ENCODE results near the gene OLFM1. TPM values are rescaled to one million over a fixed set of nuclear protein-coding genes. Genes with fewer than 3 reads are reported as not detected.
"Not testable (repeated sequence)": the region's sequence is repeated elsewhere in the genome, so short reads cannot be mapped to it uniquely, and the experiment has no call there.

OLFM1 gene
- total RNA-seq, 1 donor: 4.4 TPM

DNA sequence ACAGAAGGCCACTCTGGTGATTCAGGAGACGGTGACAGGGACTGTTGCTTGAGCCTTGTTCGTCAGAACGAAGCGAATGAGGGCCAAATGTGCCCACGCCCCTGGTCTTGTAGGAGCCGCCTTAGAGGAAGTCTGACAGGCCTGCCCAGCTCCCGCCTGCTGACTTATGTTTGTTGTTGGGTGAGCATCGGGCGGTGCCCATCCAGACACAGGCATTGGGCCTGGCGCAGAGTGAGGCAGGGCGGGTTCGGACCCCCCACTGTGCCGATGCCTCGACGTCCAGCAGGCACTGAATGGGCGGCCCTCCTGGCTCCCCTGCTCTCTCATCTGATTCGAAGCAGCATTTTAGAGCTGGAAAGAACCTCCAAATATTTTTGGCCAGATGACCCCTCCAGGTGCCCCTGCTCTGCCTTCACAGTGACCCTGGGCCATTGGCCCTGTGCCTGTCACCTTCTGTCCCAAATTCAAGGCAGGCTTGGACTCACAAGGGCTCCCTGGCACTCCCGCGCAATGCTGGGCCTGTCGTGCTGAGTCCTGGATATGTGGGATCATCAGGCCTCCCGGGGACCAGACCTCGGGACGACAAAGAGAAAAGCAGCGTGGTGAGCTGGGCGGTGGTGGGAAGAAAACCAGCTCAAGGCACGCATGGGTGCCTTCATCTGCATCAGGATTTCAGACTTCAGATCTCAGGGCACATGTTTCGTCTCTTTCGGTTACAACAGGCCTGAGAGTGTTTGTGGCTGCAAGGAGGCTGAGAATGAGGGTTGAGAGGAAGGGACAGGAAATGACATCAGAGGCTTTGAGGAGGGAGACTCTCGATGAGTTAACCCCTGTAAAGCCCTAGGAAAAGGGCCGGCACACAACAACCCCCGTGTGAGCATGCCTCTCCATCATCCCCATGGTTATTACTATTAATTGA, 37.1 kb upstream of the OLFM1 start:
- Histone ChIP-seq H3K4me3 (ENCODE audit: low read length) (no peak overlapping the region), H3K4me1 (ENCODE audit: insufficient read depth, low read length) (peaks cover 4% of the 10 kb centered on the region), H3K9me3 (ENCODE audit: low read depth, low read length) (no peaks in the 10 kb centered on the region), H3K27me3 (ENCODE audit: insufficient read depth, low read length) (peaks cover 6% of the 10 kb centered on the region)

- Histone ChIP-seq H3K4me3 (ENCODE audit: low read length) (no peak overlapping the region), H3K4me1 (ENCODE audit: insufficient read depth, low read length) (peaks cover 4% of the 10 kb centered on the region), H3K27me3 (ENCODE audit: insufficient read depth, low read length) (peaks cover 6% of the 10 kb centered on the region), H3K9me3 (ENCODE audit: low read depth, low read length) (no peaks in the 10 kb centered on the region)
Observed at GRCh38 chr9:135051316-135052038, 36.0 kb upstream of the OLFM1 start.

GRCh38 chr9:135053133-135053532, 34.3 kb upstream of the OLFM1 start:
- peaks cover 6% of the 10 kb centered on the region for H3K27me3 ChIP-seq (ENCODE audit: insufficient read depth, low read length)
- H3K4me1 ChIP-seq (ENCODE audit: insufficient read depth, low read length): peaks cover 4% of the 10 kb centered on the region
- no peak overlapping the region for H3K4me3 ChIP-seq (ENCODE audit: low read length)
- H3K9me3 ChIP-seq (ENCODE audit: low read depth, low read length): no peaks in the 10 kb centered on the region

- Histone ChIP-seq H3K9me3 (ENCODE audit: low read depth, low read length) (no peaks in the 10 kb centered on the region), H3K4me3 (ENCODE audit: low read length) (no peak overlapping the region), H3K4me1 (ENCODE audit: insufficient read depth, low read length) (peaks cover 4% of the 10 kb centered on the region), H3K27me3 (ENCODE audit: insufficient read depth, low read length) (peaks cover 6% of the 10 kb centered on the region)
Observed at GRCh38 chr9:135055181-135055580, 32.3 kb upstream of the OLFM1 start.

DNA sequence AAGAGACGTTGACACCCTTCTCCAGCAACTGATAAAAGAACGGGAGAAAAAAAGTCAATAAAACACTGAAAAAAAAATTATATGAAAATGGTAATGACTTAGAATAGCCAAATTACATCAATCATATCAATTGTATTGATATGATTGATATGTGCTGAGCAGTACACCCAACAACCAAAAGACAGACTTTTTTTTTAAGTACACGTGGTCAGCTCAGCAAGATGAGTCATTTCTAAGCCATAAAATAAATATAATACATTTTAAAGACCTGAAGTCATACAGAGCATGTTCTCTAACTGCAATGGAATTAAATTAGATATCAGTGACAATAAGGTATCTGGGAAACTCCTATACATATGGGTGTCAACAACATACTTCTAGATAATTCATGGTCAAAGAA, 30.9 kb upstream of the OLFM1 start:
- H3K4me3 ChIP-seq (ENCODE audit: low read length): no peak overlapping the region
- peaks cover 4% of the 10 kb centered on the region for H3K4me1 ChIP-seq (ENCODE audit: insufficient read depth, low read length)
- H3K27me3 ChIP-seq (ENCODE audit: insufficient read depth, low read length): peaks cover 6% of the 10 kb centered on the region
- no peaks in the 10 kb centered on the region for H3K9me3 ChIP-seq (ENCODE audit: low read depth, low read length)

DNA sequence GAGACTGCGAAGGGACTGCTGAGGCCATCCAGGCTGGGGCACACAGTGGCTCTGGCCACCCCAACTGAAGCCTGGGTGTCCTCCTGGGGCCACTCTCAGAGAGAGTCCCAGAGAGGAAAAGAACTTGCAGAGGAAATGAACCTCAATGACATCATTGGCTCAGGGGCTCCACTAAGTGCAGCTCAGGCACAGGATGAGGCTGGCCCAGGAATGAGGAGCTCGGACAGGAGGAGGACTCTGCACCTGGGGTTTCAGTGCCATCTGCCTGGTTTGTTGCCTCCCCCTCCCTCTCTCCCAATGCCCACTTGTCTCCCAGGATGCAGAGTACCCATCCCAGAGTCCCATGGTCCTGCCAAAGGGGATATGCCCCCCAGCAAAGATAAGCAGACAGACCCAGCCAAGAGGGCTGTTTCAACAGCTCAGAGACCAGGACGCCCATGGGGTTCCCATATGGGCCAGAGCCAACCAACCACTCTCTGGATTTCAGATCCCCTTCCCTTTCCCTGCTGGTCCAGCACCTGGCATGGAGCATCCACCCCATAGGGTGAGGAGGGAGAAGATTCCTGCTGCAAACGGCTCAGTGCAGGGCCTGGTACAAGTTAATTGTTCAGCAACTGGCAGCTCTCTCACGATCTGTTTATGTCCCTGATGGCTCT, 26.9 kb upstream of the OLFM1 start:
- H3K4me3 ChIP-seq (ENCODE audit: low read length): no peak overlapping the region
- H3K27me3 ChIP-seq (ENCODE audit: insufficient read depth, low read length): no peaks in the 10 kb centered on the region
- no peaks in the 10 kb centered on the region for H3K9me3 ChIP-seq (ENCODE audit: low read depth, low read length)
- no peaks in the 10 kb centered on the region for H3K4me1 ChIP-seq (ENCODE audit: insufficient read depth, low read length)

DNA sequence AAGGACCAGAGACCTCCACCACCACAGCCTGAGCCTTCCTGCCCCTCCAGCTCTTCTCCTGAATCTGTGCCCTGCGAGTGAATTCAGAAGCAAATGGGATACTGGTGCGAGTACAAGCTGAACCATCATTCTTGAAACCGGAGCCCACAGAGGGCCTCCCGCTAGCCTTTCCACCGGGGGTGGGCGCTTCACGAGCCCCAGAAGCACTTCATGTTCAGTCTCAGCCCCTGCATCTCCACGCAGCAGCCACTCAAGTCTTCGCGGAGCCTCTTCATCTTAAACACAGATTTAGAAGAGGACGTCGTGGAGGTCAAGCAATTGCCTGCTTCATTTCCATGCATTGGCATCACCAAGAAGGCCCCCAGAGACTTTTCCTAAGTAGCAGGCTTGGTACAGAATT, 26.0 kb upstream of the OLFM1 start:
- no peaks in the 10 kb centered on the region for H3K27me3 ChIP-seq (ENCODE audit: insufficient read depth, low read length)
- H3K9me3 ChIP-seq (ENCODE audit: low read depth, low read length): no peaks in the 10 kb centered on the region

DNA sequence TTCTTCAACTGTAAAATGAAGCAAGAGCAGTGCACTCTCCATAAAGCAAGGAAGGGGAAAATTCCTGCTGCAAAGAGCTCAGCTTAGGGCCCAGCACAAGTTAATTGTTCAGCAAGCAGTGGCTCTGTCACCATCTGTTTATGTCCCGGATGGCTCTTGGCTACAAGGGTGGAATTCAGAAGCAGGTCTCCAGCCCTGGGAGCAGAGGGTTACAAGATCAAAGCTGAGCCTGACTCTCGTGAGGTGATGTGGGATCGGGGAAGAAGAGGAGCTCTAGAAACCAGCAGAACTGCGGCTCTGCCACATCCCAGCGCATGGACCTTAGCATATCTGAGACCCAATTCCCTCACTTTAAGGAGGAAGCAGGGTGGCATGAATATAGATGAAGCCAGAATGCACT, 25.2 kb upstream of the OLFM1 start:
- H3K27me3 ChIP-seq (ENCODE audit: insufficient read depth, low read length): no peaks in the 10 kb centered on the region
- no peak overlapping the region for H3K4me3 ChIP-seq (ENCODE audit: low read length)
- no peaks in the 10 kb centered on the region for H3K9me3 ChIP-seq (ENCODE audit: low read depth, low read length)

More for the DNA sequence above, 26.0 kb upstream of the OLFM1 start:
- Histone ChIP-seq H3K4me1 (ENCODE audit: insufficient read depth, low read length) (no peaks in the 10 kb centered on the region), H3K4me3 (ENCODE audit: low read length) (no peak overlapping the region)

DNA sequence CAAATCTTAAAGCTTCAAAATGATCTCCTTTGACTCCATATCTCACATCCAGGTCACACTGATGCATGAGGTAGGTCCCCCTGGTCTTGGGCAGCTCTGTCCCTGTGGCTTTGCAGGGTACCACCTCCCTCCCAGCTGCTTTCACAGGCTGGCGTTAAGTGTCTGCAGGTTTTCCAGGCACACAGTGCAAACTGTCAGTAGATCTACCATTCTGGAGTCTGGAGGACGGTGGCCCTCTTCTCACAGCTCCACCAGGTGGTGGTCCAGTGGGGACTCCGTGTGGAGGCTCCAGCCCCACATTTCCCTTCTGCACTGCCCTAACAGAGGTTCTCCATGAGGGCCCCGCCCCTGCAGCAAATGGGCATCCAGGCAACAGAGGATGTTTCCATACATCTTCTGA, 24.0 kb upstream of the OLFM1 start:
- H3K27me3 ChIP-seq (ENCODE audit: insufficient read depth, low read length); H3K4me3 ChIP-seq (ENCODE audit: low read length); H3K9me3 ChIP-seq (ENCODE audit: low read depth, low read length); H3K4me1 ChIP-seq (ENCODE audit: insufficient read depth, low read length): not testable (repeated sequence)

More for the DNA sequence above, 25.2 kb upstream of the OLFM1 start:
- H3K4me1 ChIP-seq (ENCODE audit: insufficient read depth, low read length): no peaks in the 10 kb centered on the region

GRCh38 chr9:135063888-135064287, 23.6 kb upstream of the OLFM1 start:
- H3K4me1 ChIP-seq (ENCODE audit: insufficient read depth, low read length); H3K4me3 ChIP-seq (ENCODE audit: low read length); H3K9me3 ChIP-seq (ENCODE audit: low read depth, low read length); H3K27me3 ChIP-seq (ENCODE audit: insufficient read depth, low read length): not testable (repeated sequence)

GRCh38 chr9:135065151-135065550, 22.3 kb upstream of the OLFM1 start:
- H3K27me3 ChIP-seq (ENCODE audit: insufficient read depth, low read length): no peaks in the 10 kb centered on the region
- H3K4me3 ChIP-seq (ENCODE audit: low read length): no peak overlapping the region
- no peaks in the 10 kb centered on the region for H3K9me3 ChIP-seq (ENCODE audit: low read depth, low read length)
- no peaks in the 10 kb centered on the region for H3K4me1 ChIP-seq (ENCODE audit: insufficient read depth, low read length)

DNA sequence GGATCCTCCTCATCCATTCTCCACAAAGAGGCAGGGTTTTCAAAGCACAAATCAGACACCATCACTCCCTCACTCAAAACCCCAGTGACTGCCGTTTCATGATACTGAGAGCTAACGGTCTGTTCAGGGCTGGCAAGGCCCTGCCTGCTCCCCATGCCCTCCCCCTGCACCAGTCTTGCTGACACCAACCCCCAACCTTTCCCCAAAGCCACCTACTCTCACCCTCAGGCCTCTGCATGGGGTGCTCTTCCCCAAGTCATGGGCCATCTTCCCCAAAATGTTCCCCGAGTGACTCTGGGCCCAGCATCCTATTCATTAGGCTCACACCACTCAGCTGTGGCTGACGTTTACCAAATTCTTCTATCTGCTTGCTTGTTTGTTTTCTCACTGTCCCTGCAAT, 21.7 kb upstream of the OLFM1 start:
- no peaks in the 10 kb centered on the region for H3K27me3 ChIP-seq (ENCODE audit: insufficient read depth, low read length)
- no peak overlapping the region for H3K4me3 ChIP-seq (ENCODE audit: low read length)
- H3K9me3 ChIP-seq (ENCODE audit: low read depth, low read length): no peaks in the 10 kb centered on the region
- no peaks in the 10 kb centered on the region for H3K4me1 ChIP-seq (ENCODE audit: insufficient read depth, low read length)

GRCh38 chr9:135066291-135066690, 21.2 kb upstream of the OLFM1 start:
- H3K4me1 ChIP-seq (ENCODE audit: insufficient read depth, low read length): no peaks in the 10 kb centered on the region
- H3K9me3 ChIP-seq (ENCODE audit: low read depth, low read length): no peaks in the 10 kb centered on the region
- H3K27me3 ChIP-seq (ENCODE audit: insufficient read depth, low read length): no peaks in the 10 kb centered on the region
- H3K4me3 ChIP-seq (ENCODE audit: low read length): no peak overlapping the region

- H3K4me3 ChIP-seq (ENCODE audit: low read length): no peak overlapping the region
- no peaks in the 10 kb centered on the region for H3K27me3 ChIP-seq (ENCODE audit: insufficient read depth, low read length)
- no peaks in the 10 kb centered on the region for H3K4me1 ChIP-seq (ENCODE audit: insufficient read depth, low read length)
- no peaks in the 10 kb centered on the region for H3K9me3 ChIP-seq (ENCODE audit: low read depth, low read length)
Observed at GRCh38 chr9:135067096-135067710, 20.3 kb upstream of the OLFM1 start.
